Mesenchymal stem cell (in vitro differentiated cells and primary cell): Measurements from ENCODE around the gene BID.

Experiments
- DNase-seq: peaks from one replicate; pipeline ENCODE4 v3.0.0-alpha.2; 2013
- H2AFZ ChIP-seq: one replicate; pipeline ENCODE4 v1.6.1; 2013; ENCODE audit warnings: low read depth, mild to moderate bottlenecking, control low read depth, inconsistent platforms, low read length, moderate library complexity
- H2AK5ac ChIP-seq: 2 replicates; pipeline ENCODE4 v1.6.1; 2013; ENCODE audit warnings: low read length, moderate library complexity, mild to moderate bottlenecking, inconsistent platforms; ENCODE audit not compliant: severe bottlenecking
- H2BK120ac ChIP-seq: one replicate; pipeline ENCODE4 v1.6.1; 2013; ENCODE audit warnings: low read depth, mild to moderate bottlenecking, inconsistent platforms, low read length, moderate library complexity
- H2BK12ac ChIP-seq, 2 experiments: one replicate each; pipeline ENCODE4 v1.6.1; 2013; ENCODE audit warnings: inconsistent platforms in 2 of 2, low read length in 2 of 2, mild to moderate bottlenecking in 2 of 2, moderate library complexity in 2 of 2, control low read depth in 1 of 2
- H2BK15ac ChIP-seq: one replicate; pipeline ENCODE4 v1.6.1; 2013; ENCODE audit warnings: mild to moderate bottlenecking, low read depth, inconsistent platforms; ENCODE audit not compliant: poor library complexity, severe bottlenecking
- H2BK5ac ChIP-seq: 2 replicates; pipeline ENCODE4 v1.6.1; 2013; ENCODE audit warnings: low read depth, mild to moderate bottlenecking, low read length, control low read depth, inconsistent platforms; ENCODE audit not compliant: poor library complexity, severe bottlenecking
- H3K14ac ChIP-seq, 2 experiments: one replicate each; pipeline ENCODE4 v1.6.1; 2013; ENCODE audit warnings: inconsistent platforms in 2 of 2, low read length in 2 of 2, control low read depth in 1 of 2, mild to moderate bottlenecking in 1 of 2, moderate library complexity in 1 of 2
- H3K18ac ChIP-seq, 2 experiments: one replicate each; pipeline ENCODE4 v1.6.1; 2013; ENCODE audit warnings: inconsistent platforms in 2 of 2, low read length in 2 of 2, control low read depth in 1 of 2, low read depth in 1 of 2, mild to moderate bottlenecking in 1 of 2
- H3K23ac ChIP-seq, 2 experiments: one replicate each; pipeline ENCODE4 v1.6.1; 2013; ENCODE audit warnings: inconsistent platforms in 2 of 2, low read length in 2 of 2, mild to moderate bottlenecking in 2 of 2, moderate library complexity in 2 of 2, control low read depth in 1 of 2
- H3K27ac ChIP-seq: 2 replicates; pipeline ENCODE4 v1.5.1; 2013; ENCODE audit warnings: mild to moderate bottlenecking, moderate library complexity, low read length, control low read depth, inconsistent platforms; ENCODE audit not compliant: poor library complexity, severe bottlenecking
- H3K27me3 ChIP-seq, 2 experiments: 2 replicates each; pipeline versions ENCODE4 v1.6.1 to v1.7.0; 2013; ENCODE audit warnings: low read length in 2 of 2, mild to moderate bottlenecking in 2 of 2, moderate library complexity in 2 of 2, control low read depth in 1 of 2, inconsistent platforms in 1 of 2; ENCODE audit not compliant: control insufficient read depth in 1 of 2, insufficient read depth in 1 of 2
- H3K36me3 ChIP-seq, 2 experiments: 2 replicates each; pipeline versions ENCODE4 v1.6.1 to v1.7.0; 2013; ENCODE audit warnings: low read length in 2 of 2, control low read depth in 1 of 2, inconsistent platforms in 1 of 2, low read depth in 1 of 2, mild to moderate bottlenecking in 1 of 2; ENCODE audit not compliant: insufficient read depth in 2 of 2, control insufficient read depth in 1 of 2
- H3K4ac ChIP-seq, 2 experiments: one replicate each; pipeline ENCODE4 v1.6.1; 2013; ENCODE audit warnings: inconsistent platforms in 2 of 2, low read length in 2 of 2, mild to moderate bottlenecking in 2 of 2, moderate library complexity in 2 of 2, control low read depth in 1 of 2, low read depth in 1 of 2
- H3K4me1 ChIP-seq: 2 replicates; pipeline ENCODE4 v1.6.1; 2013; ENCODE audit warnings: low read depth, low read length, control low read depth; ENCODE audit not compliant: control insufficient read depth, insufficient read depth
- H3K4me2 ChIP-seq: 2 replicates; pipeline ENCODE4 v1.6.1; 2013; ENCODE audit warnings: low read length, mild to moderate bottlenecking, inconsistent platforms; ENCODE audit not compliant: poor library complexity, severe bottlenecking
- H3K4me3 ChIP-seq, 2 experiments: 2 replicates each; pipeline versions ENCODE4 v1.5.1 to v1.7.0; 2013; ENCODE audit warnings: low read length in 2 of 2, mild to moderate bottlenecking in 2 of 2, control low read depth in 1 of 2, low read depth in 1 of 2; ENCODE audit not compliant: insufficient read depth in 1 of 2
- H3K79me1 ChIP-seq: replicated peaks from 2 replicates; pipeline ENCODE4 v1.6.1; 2013; ENCODE audit warnings: mild to moderate bottlenecking, control low read depth, low read length, inconsistent platforms; ENCODE audit not compliant: poor library complexity, severe bottlenecking
- H3K9ac ChIP-seq: 2 replicates; pipeline ENCODE4 v1.7.0; 2013; ENCODE audit warnings: mild to moderate bottlenecking, low read length, moderate library complexity
- H3K9me3 ChIP-seq: 2 replicates; pipeline ENCODE4 v1.7.0; 2013; ENCODE audit warnings: mild to moderate bottlenecking, low read length; ENCODE audit not compliant: control insufficient read depth
- H4K8ac ChIP-seq: one replicate; pipeline ENCODE4 v1.6.1; 2013; ENCODE audit warnings: inconsistent platforms, mild to moderate bottlenecking, low read length, moderate library complexity
- H4K91ac ChIP-seq: one replicate; pipeline ENCODE4 v1.6.1; 2013; ENCODE audit warnings: mild to moderate bottlenecking, low read length, inconsistent platforms
- WGBS: methylation state at CpG from one replicate; pipeline ENCODE4 v1.1.7; 2013; ENCODE audit warnings: mixed read lengths; 5-methylcytosine and 5-hydroxymethylcytosine counted together

The BID gene

GRCh38 chr22:17770180-17771077, 3.8 kb downstream of the BID start:
- H3K18ac ChIP-seq = no peak overlapping the region
- H3K4me1 ChIP-seq = peaks cover 31% of the 10 kb centered on the region
- no peak overlapping the region for H3K4me3 ChIP-seq
- no peaks in the 10 kb centered on the region for H3K27me3 ChIP-seq
- H2BK15ac ChIP-seq = no peak overlapping the region
- H2AFZ ChIP-seq = no peak overlapping the region
- no peak overlapping the region for H3K27ac ChIP-seq
- no peak for DNase-seq
- H3K9ac ChIP-seq = no peak overlapping the region
- H4K8ac ChIP-seq = no peak overlapping the region
- no peak overlapping the region for H2BK12ac ChIP-seq
- H3K23ac ChIP-seq = no peak overlapping the region
- no peaks in the 10 kb centered on the region for H3K9me3 ChIP-seq
- 96% methylated on average over 19 of the region's 19 CpGs for WGBS
- H2AK5ac ChIP-seq = no peak overlapping the region
- H3K79me1 ChIP-seq = peaks cover 38% of the 10 kb centered on the region
- no peak overlapping the region for H3K4me2 ChIP-seq
- H2BK5ac ChIP-seq = no peak overlapping the region
- H4K91ac ChIP-seq = no peak overlapping the region
- H2BK120ac ChIP-seq = no peak overlapping the region
- H3K14ac ChIP-seq = no peak overlapping the region
- peaks cover 0 to 13% of the 10 kb centered on the region in 2 experiments for H3K36me3 ChIP-seq
- no peak overlapping the region for H3K4ac ChIP-seq

- Histone ChIP-seq H3K79me1 (peaks cover 38% of the 10 kb centered on the region), H2BK15ac (no peak overlapping the region), H4K91ac (no peak overlapping the region), H3K4me2 (no peak overlapping the region), H2BK120ac (no peak overlapping the region), H3K4me1 (peaks cover 31% of the 10 kb centered on the region), H2AFZ (no peak overlapping the region), H3K36me3 (peaks cover 0 to 13% of the 10 kb centered on the region in 2 experiments), H3K14ac (no peak overlapping the region), H3K4me3 (no peak overlapping the region), H3K9ac (no peak overlapping the region), H4K8ac (no peak overlapping the region), H3K18ac (no peak overlapping the region), H3K27me3 (no peaks in the 10 kb centered on the region), H2AK5ac (no peak overlapping the region), H3K23ac (no peak overlapping the region), H2BK5ac (no peak overlapping the region), H2BK12ac (no peak overlapping the region), H3K9me3 (no peaks in the 10 kb centered on the region), H3K27ac (no peak overlapping the region), H3K4ac (no peak overlapping the region)
- no peak for DNase-seq
- 93% methylated on average over 9 of the region's 9 CpGs for WGBS
These were observed 4.6 kb downstream of the BID start for GRCh38 chr22:17769716-17770082.

GRCh38 chr22:17769013-17769715, 5.1 kb downstream of the BID start:
- H3K4me1 ChIP-seq = peaks cover 28% of the 10 kb centered on the region
- H3K36me3 ChIP-seq = peaks cover 0 to 13% of the 10 kb centered on the region in 2 experiments
- no peak overlapping the region for H3K4me2 ChIP-seq
- peaks cover 40% of the 10 kb centered on the region for H3K79me1 ChIP-seq
- H2BK5ac ChIP-seq = no peak overlapping the region
- H3K4me3 ChIP-seq = no peak overlapping the region
- H3K9me3 ChIP-seq = no peaks in the 10 kb centered on the region
- no peak overlapping the region for H3K9ac ChIP-seq
- H2AFZ ChIP-seq = no peak overlapping the region
- DNase-seq = no peak
- H2AK5ac ChIP-seq = no peak overlapping the region
- no peak overlapping the region for H4K91ac ChIP-seq
- no peak overlapping the region for H3K27ac ChIP-seq
- no peak overlapping the region for H3K23ac ChIP-seq
- no peak overlapping the region for H3K14ac ChIP-seq
- H2BK120ac ChIP-seq = no peak overlapping the region
- H3K18ac ChIP-seq = no peak overlapping the region
- WGBS = 92% methylated on average over 12 of the region's 14 CpGs
- no peak overlapping the region for H4K8ac ChIP-seq
- no peak overlapping the region for H2BK12ac ChIP-seq
- H2BK15ac ChIP-seq = no peak overlapping the region
- no peak overlapping the region for H3K4ac ChIP-seq
- H3K27me3 ChIP-seq = no peaks in the 10 kb centered on the region
